Lower leg skin (tissue), 3 donors: Measurements from ENCODE around the gene TTC13.

Source experiments
- CTCF ChIP-seq, 3 donors: fragments of 450-650 bp; IDR thresholded peaks; one replicate each; pipeline ENCODE4 v1.5.1; 2016; ENCODE audit warnings: antibody characterized with exemption in 3 of 3, mild to moderate bottlenecking in 3 of 3, moderate library complexity in 2 of 3
- POLR2A ChIP-seq, 2 donors: fragments of 450-650 bp; IDR thresholded peaks; one replicate each; pipeline ENCODE4 v1.6.1; 2016 to 2017; ENCODE audit warnings: antibody characterized with exemption in 2 of 2, mild to moderate bottlenecking in 1 of 2, moderate library complexity in 1 of 2

- TF ChIP-seq CTCF (IDR thresholded peaks at IDR 0.05) (no peak), POLR2A (IDR thresholded peaks at IDR 0.05) (no peak)
Observed at GRCh38 chr1:230883967-230884366, 94.7 kb downstream of the TTC13 start.
